ENCODE data around the gene SIMC1.

Gene SIMC1

GRCh38 chr5:176317534-176318374, 79.5 kb downstream of the SIMC1 start:
- H3K36me3 ChIP-seq (ENCODE audit: control insufficient read depth, insufficient read depth, low read length), result peaks cover 2% of the 10 kb centered on the region; the same call in 1 of the 2 replicates

DNA sequence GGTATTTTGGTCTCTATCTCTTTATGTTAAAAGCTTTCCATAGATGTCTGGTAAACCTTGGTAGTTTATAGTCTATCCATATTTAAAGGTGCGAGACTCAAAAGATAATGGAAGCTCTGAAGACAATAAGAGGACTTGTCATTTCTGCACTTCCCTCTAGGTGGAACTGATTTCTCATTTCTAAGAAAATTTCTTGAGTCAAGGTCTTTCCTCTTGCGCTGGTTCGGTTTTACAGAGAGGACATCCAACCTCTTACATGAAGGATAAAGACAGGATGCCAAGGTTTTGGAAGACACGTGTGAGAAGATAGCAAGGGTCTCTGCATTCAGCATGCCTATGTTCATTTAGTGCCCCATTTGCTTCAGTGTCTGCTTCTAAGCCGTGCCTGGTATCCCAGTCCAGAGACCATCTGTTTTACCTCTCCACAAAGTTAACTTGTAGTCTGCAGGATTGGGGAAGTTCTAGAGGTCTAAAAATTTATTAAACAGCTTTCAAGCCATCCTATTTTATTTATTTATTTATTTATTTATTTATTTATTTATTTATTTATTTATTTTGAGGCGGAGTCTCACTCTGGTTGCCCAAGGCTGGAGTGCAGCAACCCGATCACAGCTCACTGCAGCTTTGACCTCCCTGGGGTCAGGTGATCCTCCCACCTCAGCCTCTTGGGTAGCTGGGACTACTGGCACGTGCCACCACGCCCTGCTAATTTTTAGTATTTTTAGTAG, 81.8 kb downstream of the SIMC1 start:
- no peaks in the 10 kb centered on the region for H3K27me3 ChIP-seq (ENCODE audit: control insufficient read depth, insufficient read depth, low read length)
- no peaks in the 10 kb centered on the region; the same call in 1 of the 2 replicates for H3K4me1 ChIP-seq (ENCODE audit: control insufficient read depth, insufficient read depth, low read length)
- no peak overlapping the region for H3K4me3 ChIP-seq (ENCODE audit: low read length)
- H3K27ac ChIP-seq (ENCODE audit: low read length), result no peak overlapping the region
- no peak for DNase-seq (ENCODE audit: low read depth, low spot score)
- WGBS (ENCODE audit: insufficient coverage, insufficient read length), result no CpG with 5 or more reads among the region's 9 CpGs
- no peaks in the 10 kb centered on the region; the same call in 1 of the 2 replicates for H3K36me3 ChIP-seq (ENCODE audit: control insufficient read depth, insufficient read depth, low read length)
- no peaks in the 10 kb centered on the region for H3K9me3 ChIP-seq (ENCODE audit: control insufficient read depth, insufficient read depth, low read length)

More at GRCh38 chr5:176317534-176318374, 79.5 kb downstream of the SIMC1 start:
- H3K27me3 ChIP-seq (ENCODE audit: control insufficient read depth, insufficient read depth, low read length), result no peaks in the 10 kb centered on the region
- no peak for DNase-seq (ENCODE audit: low read depth, low spot score)
- 100% methylated on average over 1 of the region's 7 CpGs for WGBS (ENCODE audit: insufficient coverage, insufficient read length)
- H3K9me3 ChIP-seq (ENCODE audit: control insufficient read depth, insufficient read depth, low read length), result no peaks in the 10 kb centered on the region
- H3K4me1 ChIP-seq (ENCODE audit: control insufficient read depth, insufficient read depth, low read length), result no peaks in the 10 kb centered on the region; the same call in none of the 2 replicates
- H3K27ac ChIP-seq (ENCODE audit: low read length), result no peak overlapping the region
- H3K4me3 ChIP-seq (ENCODE audit: low read length), result no peak overlapping the region

- WGBS (ENCODE audit: insufficient coverage, insufficient read length), result no CpG with 5 or more reads among the region's 3 CpGs
- Histone ChIP-seq H3K36me3 (ENCODE audit: control insufficient read depth, insufficient read depth, low read length) (no peaks in the 10 kb centered on the region; the same call in 1 of the 2 replicates), H3K4me3 (ENCODE audit: low read length) (no peak overlapping the region), H3K4me1 (ENCODE audit: control insufficient read depth, insufficient read depth, low read length) (no peaks in the 10 kb centered on the region; the same call in 1 of the 2 replicates), H3K27me3 (ENCODE audit: control insufficient read depth, insufficient read depth, low read length) (no peaks in the 10 kb centered on the region), H3K9me3 (ENCODE audit: control insufficient read depth, insufficient read depth, low read length) (no peaks in the 10 kb centered on the region), H3K27ac (ENCODE audit: low read length) (no peak overlapping the region)
- no peak for DNase-seq (ENCODE audit: low read depth, low spot score)
These were observed 82.4 kb downstream of the SIMC1 start for GRCh38 chr5:176320577-176320976.

GRCh38 chr5:176334031-176334770, 96.0 kb downstream of the SIMC1 start:
- H3K27me3 ChIP-seq (ENCODE audit: control insufficient read depth, insufficient read depth, low read length), result no peaks in the 10 kb centered on the region
- H3K9me3 ChIP-seq (ENCODE audit: control insufficient read depth, insufficient read depth, low read length), result no peaks in the 10 kb centered on the region
- no peak for DNase-seq (ENCODE audit: low read depth, low spot score)
- no peaks in the 10 kb centered on the region for H3K4me1 ChIP-seq (ENCODE audit: control insufficient read depth, insufficient read depth, low read length)
- no peak overlapping the region for H3K4me3 ChIP-seq (ENCODE audit: low read length)
- H3K36me3 ChIP-seq (ENCODE audit: control insufficient read depth, insufficient read depth, low read length), result no peaks in the 10 kb centered on the region
- H3K27ac ChIP-seq (ENCODE audit: low read length), result no peak overlapping the region

GRCh38 chr5:176337913-176338312, 99.7 kb downstream of the SIMC1 start:
- WGBS (ENCODE audit: insufficient coverage, insufficient read length), result no CpG with 5 or more reads among the region's 1 CpG
- Histone ChIP-seq H3K27ac (ENCODE audit: low read length) (no peak overlapping the region), H3K36me3 (ENCODE audit: control insufficient read depth, insufficient read depth, low read length) (peaks cover 3% of the 10 kb centered on the region; the same call in 1 of the 2 replicates)

DNA sequence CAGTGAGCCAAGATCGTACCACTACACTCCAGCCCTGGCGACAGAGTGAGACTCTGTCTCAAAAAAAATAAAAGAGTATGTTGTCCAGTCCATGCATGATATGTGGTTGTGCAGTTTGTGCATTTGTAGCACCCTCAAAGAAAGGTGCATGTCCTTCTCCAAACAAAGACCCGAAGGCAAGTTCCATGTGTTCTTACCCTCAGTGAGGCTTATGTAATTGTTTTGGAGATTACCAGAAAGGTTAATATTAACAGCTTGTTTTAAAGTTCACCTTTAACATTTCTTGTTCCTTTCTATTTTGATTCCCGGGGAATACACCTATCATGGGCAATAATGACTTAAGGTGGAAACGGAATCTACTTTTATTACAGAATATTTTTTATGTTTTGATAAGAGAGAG, 101.1 kb downstream of the SIMC1 start:
- no peak overlapping the region for H3K4me3 ChIP-seq (ENCODE audit: low read length)
- H3K36me3 ChIP-seq (ENCODE audit: control insufficient read depth, insufficient read depth, low read length), result peaks cover 3% of the 10 kb centered on the region; the same call in 1 of the 2 replicates
- no peaks in the 10 kb centered on the region for H3K4me1 ChIP-seq (ENCODE audit: control insufficient read depth, insufficient read depth, low read length)
- no peak for DNase-seq (ENCODE audit: low read depth, low spot score)
- H3K27ac ChIP-seq (ENCODE audit: low read length), result no peak overlapping the region
- H3K27me3 ChIP-seq (ENCODE audit: control insufficient read depth, insufficient read depth, low read length), result no peaks in the 10 kb centered on the region
- no peaks in the 10 kb centered on the region for H3K9me3 ChIP-seq (ENCODE audit: control insufficient read depth, insufficient read depth, low read length)
- WGBS (ENCODE audit: insufficient coverage, insufficient read length), result no CpG with 5 or more reads among the region's 5 CpGs

More at GRCh38 chr5:176337913-176338312, 99.7 kb downstream of the SIMC1 start:
- Histone ChIP-seq H3K9me3 (ENCODE audit: control insufficient read depth, insufficient read depth, low read length) (no peaks in the 10 kb centered on the region), H3K4me1 (ENCODE audit: control insufficient read depth, insufficient read depth, low read length) (no peaks in the 10 kb centered on the region), H3K4me3 (ENCODE audit: low read length) (no peak overlapping the region), H3K27me3 (ENCODE audit: control insufficient read depth, insufficient read depth, low read length) (no peaks in the 10 kb centered on the region)
- no peak for DNase-seq (ENCODE audit: low read depth, low spot score)

DNA sequence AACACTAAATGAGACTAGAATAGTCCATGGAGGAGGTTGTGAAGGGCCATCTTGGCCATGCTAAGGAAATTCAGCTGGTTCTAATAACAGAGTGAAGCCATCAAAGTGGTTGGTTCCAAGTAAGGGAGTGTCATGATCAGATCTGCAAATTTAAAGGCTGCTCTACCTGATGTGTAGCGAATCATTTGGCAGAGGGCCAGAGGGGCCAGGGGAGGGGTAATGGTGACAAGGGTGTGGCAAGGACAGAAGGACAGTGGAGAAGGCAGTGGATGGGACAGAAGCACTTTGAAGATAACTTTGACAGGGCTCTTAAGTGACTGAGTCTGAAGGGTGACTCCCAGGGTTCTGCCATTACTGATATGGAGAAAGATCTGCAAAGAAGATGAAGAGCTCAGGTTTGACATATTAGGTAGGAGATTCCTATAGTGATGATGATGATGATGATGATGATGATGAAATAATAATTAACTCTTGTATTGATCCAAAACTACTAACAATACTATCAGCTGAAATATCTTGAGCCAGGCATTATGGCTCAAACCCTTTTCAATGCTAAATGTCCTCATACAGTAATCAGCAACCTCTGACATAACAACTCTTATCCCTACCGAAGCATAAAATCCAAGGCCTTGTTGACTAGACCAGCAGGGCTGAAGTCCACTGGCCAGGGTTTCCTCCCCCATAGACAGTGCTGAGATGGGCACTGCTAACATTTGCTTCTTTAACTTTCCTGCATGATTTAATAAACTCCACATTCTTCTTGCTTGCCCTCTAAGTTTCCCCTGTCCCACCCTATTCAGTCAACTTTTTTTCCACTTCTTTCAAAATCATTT, 103.3 kb downstream of the SIMC1 start:
- no CpG with 5 or more reads among the region's 2 CpGs for WGBS (ENCODE audit: insufficient coverage, insufficient read length)
- peaks cover 6% of the 10 kb centered on the region; the same call in 1 of the 2 replicates for H3K36me3 ChIP-seq (ENCODE audit: control insufficient read depth, insufficient read depth, low read length)
- no peak for DNase-seq (ENCODE audit: low read depth, low spot score)
- H3K9me3 ChIP-seq (ENCODE audit: control insufficient read depth, insufficient read depth, low read length), result no peaks in the 10 kb centered on the region
- no peaks in the 10 kb centered on the region for H3K27me3 ChIP-seq (ENCODE audit: control insufficient read depth, insufficient read depth, low read length)
- H3K4me3 ChIP-seq (ENCODE audit: low read length), result no peak overlapping the region
- no peaks in the 10 kb centered on the region for H3K4me1 ChIP-seq (ENCODE audit: control insufficient read depth, insufficient read depth, low read length)
- no peak overlapping the region for H3K27ac ChIP-seq (ENCODE audit: low read length)

DNA sequence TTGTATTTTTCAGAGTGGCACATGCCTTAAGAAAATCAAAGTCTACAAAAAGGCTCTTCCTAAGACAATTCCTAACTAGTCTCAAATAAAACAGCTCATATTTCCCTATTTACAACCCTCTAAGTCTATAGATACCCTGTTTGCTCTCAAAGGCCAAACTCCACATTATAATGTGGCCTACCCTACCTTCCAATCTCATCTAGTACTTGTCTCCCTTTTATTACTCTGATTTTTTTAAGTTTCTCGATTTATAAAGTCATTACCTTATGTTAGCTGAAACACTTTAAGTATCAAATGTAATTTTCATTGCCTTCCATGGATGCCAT, 103.9 kb downstream of the SIMC1 start:
- Histone ChIP-seq H3K27ac (ENCODE audit: low read length) (no peak overlapping the region), H3K36me3 (ENCODE audit: control insufficient read depth, insufficient read depth, low read length) (peaks cover 8% of the 10 kb centered on the region; the same call in 1 of the 2 replicates), H3K4me3 (ENCODE audit: low read length) (no peak overlapping the region), H3K4me1 (ENCODE audit: control insufficient read depth, insufficient read depth, low read length) (no peaks in the 10 kb centered on the region), H3K9me3 (ENCODE audit: control insufficient read depth, insufficient read depth, low read length) (no peaks in the 10 kb centered on the region), H3K27me3 (ENCODE audit: control insufficient read depth, insufficient read depth, low read length) (no peaks in the 10 kb centered on the region)
- DNase-seq (ENCODE audit: low read depth, low spot score), result no peak
- WGBS (ENCODE audit: insufficient coverage, insufficient read length), result no CpG with 5 or more reads among the region's 1 CpG

- no peak overlapping the region for H3K4me3 ChIP-seq (ENCODE audit: low read length)
- H3K9me3 ChIP-seq (ENCODE audit: control insufficient read depth, insufficient read depth, low read length), result no peaks in the 10 kb centered on the region
- no peaks in the 10 kb centered on the region for H3K4me1 ChIP-seq (ENCODE audit: control insufficient read depth, insufficient read depth, low read length)
- no peak overlapping the region for H3K27ac ChIP-seq (ENCODE audit: low read length)
- no CpG with 5 or more reads among the region's 2 CpGs for WGBS (ENCODE audit: insufficient coverage, insufficient read length)
- H3K36me3 ChIP-seq (ENCODE audit: control insufficient read depth, insufficient read depth, low read length), result peaks cover 12% of the 10 kb centered on the region; the same call in 1 of the 2 replicates
- DNase-seq (ENCODE audit: low read depth, low spot score), result no peak
- H3K27me3 ChIP-seq (ENCODE audit: control insufficient read depth, insufficient read depth, low read length), result no peaks in the 10 kb centered on the region
These were observed 104.7 kb downstream of the SIMC1 start for GRCh38 chr5:176342766-176343458.
